ENCODE results near the gene AGPAT3. TPM values are rescaled to one million over a fixed set of nuclear protein-coding genes. Genes with fewer than 3 reads are reported as not detected.
A peak's percentile ranks its signal among the peaks of the same experiment; 100 is the strongest.

The AGPAT3 gene
- polyA plus RNA-seq, 2 of the 4 experiments (the other 2 are of a cell fraction), result 18.2 to 20.3 TPM

DNA sequence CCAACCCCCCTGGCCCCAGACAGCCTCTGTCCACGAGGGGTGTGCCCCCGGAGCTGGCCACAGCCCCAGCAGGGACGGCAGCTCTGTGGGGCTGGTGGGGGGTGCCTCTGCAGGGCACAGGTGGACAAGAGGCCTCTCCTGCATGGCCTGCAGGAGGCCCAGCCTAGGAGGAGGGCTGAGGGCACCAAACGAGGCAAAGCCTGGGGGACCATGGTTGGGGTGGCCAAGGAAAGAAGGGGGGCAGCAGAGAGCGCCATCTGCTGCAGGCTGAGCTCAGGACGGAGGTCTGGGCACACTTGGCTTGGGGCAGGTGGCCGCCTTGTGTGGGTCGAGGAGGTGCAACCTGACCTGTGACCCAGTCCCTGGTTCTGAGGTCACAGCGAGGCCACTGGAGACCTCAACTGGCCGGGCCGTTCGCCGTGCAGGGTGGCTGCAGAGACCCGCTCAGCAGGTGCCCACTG is 48.4 kb upstream of the AGPAT3 start:
- Histone ChIP-seq H3K4me1 (peaks cover 3% of the 10 kb centered on the region; the same call in 1 of the 3 replicates), H3K9me3 (no peaks in the 10 kb centered on the region), H3K4me2 (no peak overlapping the region), H3K4me3 (no peak overlapping the region), H3K27ac (no peak overlapping the region)
- WGBS (ENCODE audit: missing lambda C conversion rate), result 86% methylated on average over 9 of the region's 14 CpGs
- FAIRE-seq, result no peak
- CTCF ChIA-PET, result interaction anchor here (2.0 to 2.1 kb wide), 2 partner anchors 10 to 123 kb away, joined by 7 to 11 read pairs; no protein-coding TSS in a partner anchor
- ATAC-seq, result peak in 1 of 2 experiments; percentile 14; a peak in 3 of 6 replicates
- POLR2A ChIA-PET, result no interaction called here
- DNase-seq (ENCODE audit: low read depth in 1 of 2, low spot score in 1 of 2), result no peak
- TF ChIP-seq RCOR1 (IDR thresholded peaks at IDR 0.05; ENCODE audit: low read depth, low read length) (no peak), MAFK (IDR thresholded peaks at IDR 0.05; ENCODE audit: partially characterized antibody) (no peak), ZC3H11A (IDR thresholded peaks at IDR 0.05) (no peak), RFX5 (IDR thresholded peaks at IDR 0.05) (no peak), JUNB (IDR thresholded peaks at IDR 0.05) (no peak), PHF8 (IDR thresholded peaks at IDR 0.05; ENCODE audit: borderline replicate concordance, low read depth) (no peak), CHD2 (IDR thresholded peaks at IDR 0.05; ENCODE audit: low read length, partially characterized antibody) (no peak), HEYL (CRISPR knock-in tag; IDR thresholded peaks at IDR 0.05) (no peak), CBX2 (IDR thresholded peaks at IDR 0.05; ENCODE audit: borderline replicate concordance, low read depth) (no peak), SREBF2 (IDR thresholded peaks at IDR 0.05) (no peak), POLR2AphosphoS2 (conservative IDR thresholded peaks at IDR 0.05; ENCODE audit: low read length) (no peak), HDAC2 (IDR thresholded peaks at IDR 0.05) (no peak), REST (IDR thresholded peaks at IDR 0.05) (no peak), E2F6 (IDR thresholded peaks at IDR 0.05; ENCODE audit: borderline replicate concordance, low read depth) (no peak), EHF (CRISPR knock-in tag; IDR thresholded peaks at IDR 0.05) (no peak)
- TF ChIP-seq, protein P1, sequence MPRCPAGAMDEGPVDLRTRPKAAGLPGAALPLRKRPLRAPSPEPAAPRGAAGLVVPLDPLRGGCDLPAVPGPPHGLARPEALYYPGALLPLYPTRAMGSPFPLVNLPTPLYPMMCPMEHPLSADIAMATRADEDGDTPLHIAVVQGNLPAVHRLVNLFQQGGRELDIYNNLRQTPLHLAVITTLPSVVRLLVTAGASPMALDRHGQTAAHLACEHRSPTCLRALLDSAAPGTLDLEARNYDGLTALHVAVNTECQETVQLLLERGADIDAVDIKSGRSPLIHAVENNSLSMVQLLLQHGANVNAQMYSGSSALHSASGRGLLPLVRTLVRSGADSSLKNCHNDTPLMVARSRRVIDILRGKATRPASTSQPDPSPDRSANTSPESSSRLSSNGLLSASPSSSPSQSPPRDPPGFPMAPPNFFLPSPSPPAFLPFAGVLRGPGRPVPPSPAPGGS (IDR thresholded peaks at IDR 0.05), result no peak
- TF ChIP-seq, protein P2, sequence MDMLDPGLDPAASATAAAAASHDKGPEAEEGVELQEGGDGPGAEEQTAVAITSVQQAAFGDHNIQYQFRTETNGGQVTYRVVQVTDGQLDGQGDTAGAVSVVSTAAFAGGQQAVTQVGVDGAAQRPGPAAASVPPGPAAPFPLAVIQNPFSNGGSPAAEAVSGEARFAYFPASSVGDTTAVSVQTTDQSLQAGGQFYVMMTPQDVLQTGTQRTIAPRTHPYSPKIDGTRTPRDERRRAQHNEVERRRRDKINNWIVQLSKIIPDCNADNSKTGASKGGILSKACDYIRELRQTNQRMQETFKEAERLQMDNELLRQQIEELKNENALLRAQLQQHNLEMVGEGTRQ (IDR thresholded peaks at IDR 0.05), result no peak

DNA sequence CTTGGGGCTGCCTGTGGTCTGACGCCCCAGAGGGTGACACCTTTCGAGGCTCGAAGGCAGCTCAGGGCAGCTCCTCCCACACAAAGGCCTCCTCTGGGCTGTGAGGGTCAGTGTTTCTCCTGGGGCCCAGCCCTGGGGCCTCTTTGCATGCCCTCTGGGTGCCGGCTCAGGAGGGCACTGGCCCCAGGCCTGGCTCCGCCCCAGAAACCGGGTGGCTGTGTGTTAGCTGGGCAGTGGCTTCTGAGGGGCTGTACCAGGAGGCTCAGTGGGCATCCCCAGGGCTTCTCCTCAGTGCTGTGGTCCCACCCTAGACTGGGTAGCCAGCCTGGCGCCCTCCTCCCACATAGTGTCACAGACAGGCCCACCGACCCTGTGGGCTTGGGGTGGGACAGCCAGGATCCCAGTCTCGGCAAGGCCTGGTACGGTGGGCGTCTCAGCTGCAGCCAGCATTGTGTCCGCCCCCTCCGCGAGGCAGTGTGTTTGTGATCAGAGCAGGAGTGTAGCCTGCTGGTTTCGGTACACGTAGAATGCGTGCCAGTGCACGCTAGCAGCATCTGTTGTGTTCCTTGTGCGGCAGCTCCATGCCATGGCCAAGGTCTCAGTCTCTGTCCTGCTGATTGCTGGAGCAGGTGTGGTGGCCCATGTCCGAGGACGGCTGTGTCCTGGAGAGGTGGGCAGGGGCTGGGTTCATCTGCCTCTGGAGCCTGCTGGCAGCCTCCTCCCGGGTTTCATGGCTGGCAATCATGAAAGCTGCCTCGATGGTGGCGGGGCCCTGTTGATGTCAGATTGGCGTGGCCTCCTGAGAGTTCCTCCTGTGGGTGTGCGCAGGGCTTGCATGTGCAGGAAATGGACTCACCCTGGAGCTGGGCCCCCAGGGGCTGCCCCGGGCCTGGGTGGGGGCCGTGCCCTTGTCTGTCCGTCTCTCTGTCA is 47.6 kb upstream of the AGPAT3 start:
- FAIRE-seq, result no peak
- TF ChIP-seq CHD2 (IDR thresholded peaks at IDR 0.05; ENCODE audit: low read length, partially characterized antibody) (no peak), CBX2 (IDR thresholded peaks at IDR 0.05; ENCODE audit: borderline replicate concordance, low read depth) (no peak), FOSL2 (IDR thresholded peaks at IDR 0.05) (no peak), FOSL2 (CRISPR knock-in tag; IDR thresholded peaks at IDR 0.05) (no peak), RARB (CRISPR knock-in tag; IDR thresholded peaks at IDR 0.05) (no peak), POLR2A (IDR thresholded peaks at IDR 0.05; ENCODE audit: low read length) (no peak), NFE2L2 (conservative IDR thresholded peaks at IDR 0.05; ENCODE audit: low read length) (no peak), KDM5A (IDR thresholded peaks at IDR 0.05) (no peak), ELK1 (IDR thresholded peaks at IDR 0.05; ENCODE audit: low read depth, low read length) (no peak), ESRRA (IDR thresholded peaks at IDR 0.05; ENCODE audit: borderline replicate concordance, low read length) (no peak), ZFP36 (IDR thresholded peaks at IDR 0.05; ENCODE audit: borderline replicate concordance, partially characterized antibody) (no peak), JUNB (IDR thresholded peaks at IDR 0.05) (no peak), HOXA7 (CRISPR knock-in tag; IDR thresholded peaks at IDR 0.05) (no peak)

More for the DNA sequence above, 47.6 kb upstream of the AGPAT3 start:
- no peaks in the 10 kb centered on the region for H3K9me3 ChIP-seq
- 87% methylated on average over 11 of the region's 29 CpGs for WGBS (ENCODE audit: missing lambda C conversion rate)
- POLR2A ChIA-PET, result no interaction called here
- no peak for ATAC-seq
- H3K4me3 ChIP-seq, result no peak overlapping the region
- peaks cover under 1% of the 10 kb centered on the region; the same call in 1 of the 3 replicates for H3K4me1 ChIP-seq
- H3K27ac ChIP-seq, result no peak overlapping the region
- DNase-seq (ENCODE audit: low read depth in 1 of 2, low spot score in 1 of 2), result no peak
- CTCF ChIA-PET, result interaction anchor here (0.7 to 2.1 kb wide), 5 partner anchors 9 to 158 kb away, joined by 4 to 11 read pairs (median 5); no protein-coding TSS in a partner anchor
- H3K4me2 ChIP-seq, result no peak overlapping the region
